Fibroblast of lung (primary cell): ENCODE measurements around the gene ZNF710.

Experiments used
- EZH2 ChIP-seq: IDR thresholded peaks from 2 replicates; pipeline ENCODE4 v1.5.1; 2012; ENCODE audit warnings: low read length, control low read depth, mild to moderate bottlenecking; ENCODE audit errors: missing control alignments
- TF ChIP-seq, protein P1 (sequence below), 2 donors: IDR thresholded peaks in 1 of 2; conservative IDR thresholded peaks in 1 of 2; 1 replicate in 1 of 2; 2 replicates in 1 of 2; pipeline ENCODE4 v1.5.1; 2011 to 2012; ENCODE audit warnings: low read length in 2 of 2, control low read depth in 1 of 2, inconsistent platforms in 1 of 2, low read depth in 1 of 2, mild to moderate bottlenecking in 1 of 2

DNA sequence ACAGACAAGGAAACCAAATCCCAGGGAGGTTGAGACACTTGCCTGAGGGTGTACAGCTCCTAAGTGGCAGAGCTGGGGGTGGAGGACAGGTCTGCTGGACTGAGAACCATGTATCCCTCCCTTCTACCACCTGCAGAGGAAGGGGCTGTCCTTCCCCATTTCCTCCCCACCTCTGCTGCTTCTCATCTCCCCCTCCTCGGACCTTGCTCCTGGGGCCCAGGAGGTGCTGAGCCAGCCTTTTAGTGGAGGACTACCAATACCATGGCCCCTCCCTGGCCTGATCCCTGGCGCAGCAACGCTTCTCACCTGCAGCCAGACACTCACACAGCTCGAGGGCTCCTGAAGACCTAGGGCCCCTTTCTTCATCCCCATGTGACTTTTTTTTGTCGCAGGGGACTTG, 50.8 kb downstream of the ZNF710 start:
- no peak for TF ChIP-seq EZH2
- TF ChIP-seq, protein P1, sequence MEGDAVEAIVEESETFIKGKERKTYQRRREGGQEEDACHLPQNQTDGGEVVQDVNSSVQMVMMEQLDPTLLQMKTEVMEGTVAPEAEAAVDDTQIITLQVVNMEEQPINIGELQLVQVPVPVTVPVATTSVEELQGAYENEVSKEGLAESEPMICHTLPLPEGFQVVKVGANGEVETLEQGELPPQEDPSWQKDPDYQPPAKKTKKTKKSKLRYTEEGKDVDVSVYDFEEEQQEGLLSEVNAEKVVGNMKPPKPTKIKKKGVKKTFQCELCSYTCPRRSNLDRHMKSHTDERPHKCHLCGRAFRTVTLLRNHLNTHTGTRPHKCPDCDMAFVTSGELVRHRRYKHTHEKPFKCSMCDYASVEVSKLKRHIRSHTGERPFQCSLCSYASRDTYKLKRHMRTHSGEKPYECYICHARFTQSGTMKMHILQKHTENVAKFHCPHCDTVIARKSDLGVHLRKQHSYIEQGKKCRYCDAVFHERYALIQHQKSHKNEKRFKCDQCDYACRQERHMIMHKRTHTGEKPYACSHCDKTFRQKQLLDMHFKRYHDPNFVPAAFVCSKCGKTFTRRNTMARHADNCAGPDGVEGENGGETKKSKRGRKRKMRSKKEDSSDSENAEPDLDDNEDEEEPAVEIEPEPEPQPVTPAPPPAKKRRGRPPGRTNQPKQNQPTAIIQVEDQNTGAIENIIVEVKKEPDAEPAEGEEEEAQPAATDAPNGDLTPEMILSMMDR (conservative IDR thresholded peaks at IDR 0.05 in 1 of 2, IDR thresholded peaks at IDR 0.05 in 1 of 2; ENCODE audit: low read depth in 1 of 2, low read length in 2 of 2): no peak
